ENCODE data around the gene CRYZL1.
A peak's percentile ranks its signal among the peaks of the same experiment; 100 is the strongest.
"Not testable (repeated sequence)": the region's sequence is repeated elsewhere in the genome, so short reads cannot be mapped to it uniquely, and the experiment has no call there.

The CRYZL1 gene

GRCh38 chr21:33626151-33626550 is 15.4 kb downstream of the CRYZL1 start:
- DNase-seq (ENCODE audit: low read depth in 2 of 2): not testable (repeated sequence)

GRCh38 chr21:33622253-33622652 is 19.3 kb downstream of the CRYZL1 start:
- DNase-seq (ENCODE audit: low read depth in 2 of 2): no peak

- DNase-seq (ENCODE audit: low read depth in 2 of 2): no peak
Observed at GRCh38 chr21:33619726-33620125, 21.8 kb downstream of the CRYZL1 start.

- DNase-seq (ENCODE audit: low read depth in 2 of 2): no peak
Observed at GRCh38 chr21:33618407-33618806, 23.1 kb downstream of the CRYZL1 start.

- DNase-seq (ENCODE audit: low read depth in 2 of 2): not testable (repeated sequence)
Observed at GRCh38 chr21:33617565-33617964, 24.0 kb downstream of the CRYZL1 start.

GRCh38 chr21:33611006-33611744 is 30.4 kb downstream of the CRYZL1 start:
- DNase-seq (ENCODE audit: low read depth in 2 of 2): no peak

GRCh38 chr21:33608559-33608958 is 33.0 kb downstream of the CRYZL1 start:
- DNase-seq (ENCODE audit: low read depth in 2 of 2): no peak

GRCh38 chr21:33598051-33598450 is 43.5 kb downstream of the CRYZL1 start:
- DNase-seq (ENCODE audit: low read depth in 2 of 2): no peak

- peak; percentile 52 to 56 for DNase-seq (ENCODE audit: low read depth in 2 of 2)
Observed at GRCh38 chr21:33588485-33589335, 52.8 kb downstream of the CRYZL1 start, which contains the start of gene DONSON. TSS of gene DONSON (minus strand) at chr21:33588684. CDS start at chr21:33588641, 43 bp downstream.

- no peak for DNase-seq (ENCODE audit: low read depth in 2 of 2)
Observed at GRCh38 chr21:33587792-33588484, 53.6 kb downstream of the CRYZL1 start.

- DNase-seq (ENCODE audit: low read depth in 2 of 2): no peak
Observed at GRCh38 chr21:33586927-33587326, 54.6 kb downstream of the CRYZL1 start.

GRCh38 chr21:33584455-33584854 is 57.1 kb downstream of the CRYZL1 start:
- DNase-seq (ENCODE audit: low read depth in 2 of 2): no peak

GRCh38 chr21:33578959-33579542 is 62.5 kb downstream of the CRYZL1 start:
- DNase-seq (ENCODE audit: low read depth in 2 of 2): peak in 1 of 2 experiments; percentile 6

GRCh38 chr21:33578214-33578613 is 63.3 kb downstream of the CRYZL1 start:
- peak; percentile 32 to 41 for DNase-seq (ENCODE audit: low read depth in 2 of 2)

GRCh38 chr21:33576741-33577141 is 64.8 kb downstream of the CRYZL1 start:
- DNase-seq (ENCODE audit: low read depth in 2 of 2): not testable (repeated sequence)

GRCh38 chr21:33572350-33572749 is 69.2 kb downstream of the CRYZL1 start:
- DNase-seq (ENCODE audit: low read depth in 2 of 2): no peak

GRCh38 chr21:33569991-33570390 is 71.5 kb downstream of the CRYZL1 start:
- no peak for DNase-seq (ENCODE audit: low read depth in 2 of 2)

GRCh38 chr21:33568448-33568847 is 73.1 kb downstream of the CRYZL1 start:
- no peak for DNase-seq (ENCODE audit: low read depth in 2 of 2)

- no peak for DNase-seq (ENCODE audit: low read depth in 2 of 2)
Observed at GRCh38 chr21:33567914-33568313, 73.6 kb downstream of the CRYZL1 start.

- no peak for DNase-seq (ENCODE audit: low read depth in 2 of 2)
Observed at GRCh38 chr21:33566514-33566913, 75.0 kb downstream of the CRYZL1 start.

- DNase-seq (ENCODE audit: low read depth in 2 of 2): no peak
Observed at GRCh38 chr21:33562389-33562788, 79.2 kb downstream of the CRYZL1 start.

- no peak for DNase-seq (ENCODE audit: low read depth in 2 of 2)
Observed at GRCh38 chr21:33561373-33561772, 80.2 kb downstream of the CRYZL1 start.

Measured in fibroblast of skin of left quadriceps (primary cell).